VCaP (cell line): ENCODE results near the gene MS4A15.

ENCODE experiments used
- H3K27ac ChIP-seq: fragments of 450-650 bp; 2 replicates; pipeline ENCODE4 v1.5.1; 2017
- CTCF ChIP-seq: fragments of 450-650 bp; conservative IDR thresholded peaks from 2 replicates; pipeline ENCODE4 v1.5.1; 2017; ENCODE audit warnings: mild to moderate bottlenecking, moderate library complexity

Gene MS4A15

GRCh38 chr11:60792521-60792920 is 35.9 kb downstream of the MS4A15 start:
- H3K27ac ChIP-seq, result no peak overlapping the region
- TF ChIP-seq CTCF, result no peak

- TF ChIP-seq CTCF, result no peak
- no peak overlapping the region for H3K27ac ChIP-seq
These were observed 38.6 kb downstream of the MS4A15 start for GRCh38 chr11:60795291-60795690.

- no peak for TF ChIP-seq CTCF
- H3K27ac ChIP-seq, result no peak overlapping the region
These were observed 41.4 kb downstream of the MS4A15 start for GRCh38 chr11:60797846-60798630.

GRCh38 chr11:60798631-60799030 is 42.0 kb downstream of the MS4A15 start:
- H3K27ac ChIP-seq, result no peak overlapping the region
- no peak for TF ChIP-seq CTCF

- no peak for TF ChIP-seq CTCF
- no peak overlapping the region for H3K27ac ChIP-seq
These were observed 44.5 kb downstream of the MS4A15 start for GRCh38 chr11:60801194-60801593.

- H3K27ac ChIP-seq, result no peak overlapping the region
- no peak for TF ChIP-seq CTCF
These were observed 46.7 kb downstream of the MS4A15 start for GRCh38 chr11:60803273-60803936.

GRCh38 chr11:60809249-60809648 is 52.6 kb downstream of the MS4A15 start:
- no peak overlapping the region for H3K27ac ChIP-seq
- no peak for TF ChIP-seq CTCF
